Dendritic cell treated with granulocyte-macrophage colony-stimulating factor and Interleukin-4, amounts not matched to agents 40 ng/mL and 50 ng/mL, for 4 days (primary cell): Measurements from ENCODE around the gene FAU.
A peak's percentile ranks its signal among the peaks of the same experiment; 100 is the strongest.

Experiments
- H3K27ac Mint-ChIP-seq: one replicate; pipeline ENCODE4 v1.8.0; 2022; ENCODE audit warnings: mild to moderate bottlenecking, mixed read lengths
- H3K27me3 Mint-ChIP-seq: one replicate; pipeline ENCODE4 v1.8.0; 2022; ENCODE audit warnings: mild to moderate bottlenecking, mixed read lengths
- H3K36me3 Mint-ChIP-seq: one replicate; pipeline ENCODE4 v1.8.0; 2022; ENCODE audit warnings: low read depth, mixed read lengths
- H3K4me1 Mint-ChIP-seq: one replicate; pipeline ENCODE4 v1.8.0; 2022; ENCODE audit warnings: low read depth, mixed read lengths
- H3K4me3 Mint-ChIP-seq: one replicate; pipeline ENCODE4 v1.8.0; 2022; ENCODE audit warnings: mild to moderate bottlenecking, moderate library complexity, mixed read lengths
- H3K9me3 Mint-ChIP-seq: one replicate; pipeline ENCODE4 v1.8.0; 2022; ENCODE audit warnings: mixed read lengths
- intact Hi-C: fragments of 100-400 bp; cut with micrococcal nuclease; formaldehyde crosslinking; loops from one replicate; pipeline ENCODE4 v1.15.0; 2022

The FAU gene

DNA sequence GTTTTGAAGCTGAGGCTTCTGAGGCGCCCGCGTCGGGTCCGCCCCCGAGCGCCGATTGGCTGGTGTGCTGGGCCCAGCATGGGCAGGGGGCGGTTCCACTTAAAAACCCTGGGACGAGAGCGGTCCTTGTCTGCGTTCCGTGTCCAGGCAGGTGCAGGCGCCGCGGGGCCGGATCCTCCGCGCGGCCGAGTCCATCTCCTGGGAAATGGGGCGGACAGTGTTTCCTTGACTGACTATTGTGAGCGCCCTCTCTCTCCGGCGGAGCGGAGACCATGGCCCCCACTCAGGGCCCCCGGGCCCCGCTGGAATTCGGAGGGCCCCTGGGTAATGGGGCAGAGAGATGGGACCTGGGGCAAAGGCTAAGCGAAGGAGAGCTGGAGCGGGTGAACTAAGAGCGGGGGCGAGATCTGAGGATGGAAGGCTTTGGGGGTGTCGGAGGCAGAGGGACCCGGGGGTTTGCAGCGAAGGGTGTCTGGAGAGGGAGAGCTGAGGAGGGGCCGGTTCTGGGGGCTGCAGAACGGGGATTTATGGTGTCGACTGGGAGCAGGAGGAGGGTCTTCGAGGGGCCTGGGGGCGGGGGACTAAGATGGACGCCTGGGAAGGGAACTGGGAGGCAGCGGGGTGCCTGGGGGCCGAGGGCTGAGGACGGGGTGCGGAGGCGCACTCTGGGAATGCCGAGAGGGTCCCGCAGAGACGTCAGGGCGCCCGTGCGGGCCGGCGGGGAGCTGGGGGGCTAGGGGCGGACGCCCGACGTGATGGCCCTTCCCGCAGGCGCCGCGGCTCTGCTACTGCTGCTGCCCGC, 10.0 kb downstream of the FAU start, which contains the start of gene TM7SF2:
Gene TM7SF2 (plus strand): TSS at position 129 of the 802 bp plus-strand sequence. CDS start 144 bp downstream, at position 273.
- Mint-ChIP-seq H3K27ac (peak within 1 kb of the TSS; percentile 86), H3K27me3 (peaks cover 26% of the 10 kb centered on the region), H3K36me3 (peaks cover 43% of the 10 kb centered on the region)

DNA sequence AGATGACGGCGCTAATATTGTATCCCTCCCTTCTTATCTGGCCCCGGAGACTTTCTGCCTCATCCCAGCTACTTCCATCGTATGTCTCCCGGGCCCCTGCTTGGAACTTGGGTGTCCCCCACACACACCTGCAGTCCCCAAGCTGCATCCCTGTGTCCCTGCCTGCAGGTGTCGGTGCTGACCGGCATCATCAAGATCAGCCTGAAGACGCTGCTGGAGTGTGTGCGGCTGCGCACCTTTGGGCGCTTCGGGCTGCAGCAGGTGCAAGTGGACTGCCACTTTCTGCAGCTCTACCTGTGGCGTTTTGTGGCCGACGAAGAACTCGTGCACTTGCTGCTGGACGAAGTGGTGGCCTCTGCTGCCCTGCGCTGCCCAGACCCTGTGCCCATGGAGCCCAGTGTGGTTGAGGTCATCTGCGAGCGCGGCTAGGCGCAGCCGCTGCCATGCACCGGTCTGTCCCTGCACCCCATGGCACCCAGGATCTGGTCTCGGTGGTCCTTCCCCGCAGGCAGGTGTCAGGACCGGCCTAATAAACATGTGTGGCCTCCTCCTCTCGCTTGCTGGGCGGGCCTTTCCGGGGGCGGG, 10.7 kb downstream of the FAU start:
- H3K36me3 Mint-ChIP-seq, result peaks cover 50% of the 10 kb centered on the region
- H3K9me3 Mint-ChIP-seq, result no peaks in the 10 kb centered on the region
- H3K4me1 Mint-ChIP-seq, result peaks cover 50% of the 10 kb centered on the region
- intact Hi-C loops, result loop anchor here (10.0 kb wide), 2 partner anchors 144 to 196 kb away; partner anchors contain the start of gene ATG2A
- peaks cover 26% of the 10 kb centered on the region for H3K27me3 Mint-ChIP-seq
- H3K4me3 Mint-ChIP-seq, result peak overlapping the region; percentile 91
- H3K27ac Mint-ChIP-seq, result peak overlapping the region; percentile 86

More for the DNA sequence above, 10.0 kb downstream of the FAU start, which contains the start of gene TM7SF2:
- intact Hi-C loops, result loop anchor here (10.0 kb wide), 2 partner anchors 143 to 197 kb away; partner anchors contain the start of gene ATG2A
- Mint-ChIP-seq H3K9me3 (no peaks in the 10 kb centered on the region), H3K4me3 (peak within 1 kb of the TSS; percentile 91), H3K4me1 (peaks cover 49% of the 10 kb centered on the region)

DNA sequence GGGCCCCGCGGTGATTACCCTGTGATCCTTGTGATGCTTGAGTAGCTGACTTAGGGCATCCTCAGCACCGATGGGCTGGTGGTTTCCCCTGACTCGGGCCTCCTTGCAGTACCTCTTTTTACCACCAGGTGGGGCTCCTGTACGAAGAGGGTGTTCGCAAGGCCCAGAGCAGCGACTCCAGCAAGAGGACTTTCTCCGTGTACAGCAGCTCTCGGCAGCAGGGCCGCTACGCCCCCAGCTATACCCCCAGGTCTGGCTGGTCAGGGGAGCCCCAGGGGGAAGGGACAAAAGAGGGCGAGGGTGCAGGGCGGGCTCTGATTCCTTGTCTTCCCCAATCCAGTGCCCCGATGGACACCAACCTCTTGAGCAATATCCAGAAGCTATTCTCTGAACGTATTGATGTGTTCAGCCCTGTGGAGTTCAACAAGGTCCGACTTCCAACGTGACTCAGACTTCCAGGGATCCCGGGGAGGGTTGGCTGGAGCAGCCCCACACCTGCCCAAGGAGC, 11.5 kb downstream of the FAU start:
- intact Hi-C loops, result loop anchor here (10.0 kb wide), 2 partner anchors 144 to 196 kb away; partner anchors contain the start of gene ATG2A
- Mint-ChIP-seq H3K27me3 (peaks cover 26% of the 10 kb centered on the region), H3K27ac (peak overlapping the region; percentile 40), H3K36me3 (peaks cover 52% of the 10 kb centered on the region), H3K4me1 (peaks cover 42% of the 10 kb centered on the region), H3K4me3 (no peak overlapping the region), H3K9me3 (no peaks in the 10 kb centered on the region)

DNA sequence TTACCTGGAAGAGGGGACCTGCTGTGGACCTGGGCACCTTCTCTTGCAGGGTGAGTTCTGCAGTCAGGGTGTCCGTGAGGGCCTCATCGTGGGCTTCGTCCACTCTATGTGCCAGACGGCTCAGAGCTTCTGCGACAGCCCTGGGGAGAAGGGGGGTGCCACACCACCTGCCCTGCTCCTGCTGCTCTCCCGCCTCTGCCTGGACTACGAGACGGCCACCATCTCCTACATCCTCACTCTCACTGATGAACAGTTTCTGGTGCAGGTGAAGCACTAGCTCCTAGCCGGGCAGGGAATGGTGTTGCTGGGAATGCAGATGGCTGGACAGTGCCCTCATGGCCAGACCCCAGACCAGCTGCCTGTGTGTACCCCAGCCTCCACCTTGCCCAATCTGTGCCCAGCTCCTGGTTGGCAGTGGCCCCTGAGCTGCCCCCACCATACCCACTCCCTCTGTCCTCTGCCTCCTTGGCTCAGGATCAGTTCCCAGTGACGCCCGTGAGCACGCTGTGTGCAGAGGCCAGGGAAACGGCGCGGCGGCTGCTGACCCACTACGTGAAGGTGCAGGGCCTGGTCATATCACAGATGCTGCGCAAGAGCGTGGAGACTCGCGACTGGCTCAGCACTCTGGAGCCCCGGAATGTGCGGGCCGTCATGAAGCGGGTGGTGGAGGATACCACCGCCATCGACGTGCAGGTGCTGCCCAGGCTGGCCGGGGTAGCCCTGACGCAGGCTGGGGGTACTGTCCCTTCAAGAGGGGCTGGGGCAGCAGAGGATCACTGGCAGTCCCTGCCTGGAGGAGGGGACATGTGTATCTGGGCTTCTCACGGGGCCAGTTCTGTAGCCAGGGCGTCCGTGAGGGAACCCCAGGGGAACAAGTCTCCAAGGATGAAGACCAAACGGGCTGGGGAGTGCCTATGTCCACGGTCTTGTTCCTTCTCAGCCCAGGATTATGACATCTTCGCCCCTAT, 12.4 kb downstream of the FAU start:
- peaks cover 26% of the 10 kb centered on the region for H3K27me3 Mint-ChIP-seq
- no peak overlapping the region for H3K4me3 Mint-ChIP-seq
- intact Hi-C loops, result loop anchor here (10.0 kb wide), 2 partner anchors 145 to 195 kb away; partner anchors contain the start of gene ATG2A
- H3K27ac Mint-ChIP-seq, result no peak overlapping the region
- H3K9me3 Mint-ChIP-seq, result no peaks in the 10 kb centered on the region
- peaks cover 39% of the 10 kb centered on the region for H3K4me1 Mint-ChIP-seq
- H3K36me3 Mint-ChIP-seq, result peaks cover 56% of the 10 kb centered on the region

DNA sequence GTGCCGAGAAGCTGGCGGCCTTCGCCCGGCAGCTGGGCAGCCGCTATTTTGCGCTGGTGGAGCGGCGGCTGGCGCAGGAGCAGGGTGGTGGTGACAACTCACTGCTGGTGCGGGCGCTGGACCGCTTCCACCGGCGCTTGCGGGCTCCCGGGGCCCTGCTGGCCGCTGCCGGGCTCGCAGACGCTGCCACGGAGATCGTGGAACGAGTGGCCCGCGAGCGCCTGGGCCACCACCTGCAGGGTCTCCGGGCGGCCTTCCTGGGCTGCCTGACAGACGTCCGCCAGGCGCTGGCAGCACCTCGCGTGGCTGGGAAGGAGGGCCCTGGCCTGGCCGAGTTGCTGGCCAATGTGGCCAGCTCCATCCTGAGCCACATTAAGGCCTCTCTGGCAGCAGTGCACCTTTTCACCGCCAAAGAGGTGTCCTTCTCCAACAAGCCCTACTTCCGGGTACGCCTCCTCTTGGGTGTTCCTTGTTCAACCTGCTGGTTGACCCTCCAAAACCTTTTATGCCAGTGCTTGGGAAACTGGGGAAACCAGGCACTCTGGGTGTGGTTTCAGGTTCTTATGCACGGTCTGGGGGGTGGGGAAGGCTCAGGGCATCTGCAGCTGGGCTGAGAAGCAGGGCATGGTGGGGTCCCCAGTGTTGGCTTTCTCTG, 13.3 kb downstream of the FAU start:
- Mint-ChIP-seq H3K27me3 (peaks cover 16% of the 10 kb centered on the region), H3K36me3 (peaks cover 58% of the 10 kb centered on the region), H3K4me1 (peaks cover 39% of the 10 kb centered on the region), H3K9me3 (no peaks in the 10 kb centered on the region), H3K27ac (no peak overlapping the region), H3K4me3 (no peak overlapping the region)
- intact Hi-C loops, result no loop called here

DNA sequence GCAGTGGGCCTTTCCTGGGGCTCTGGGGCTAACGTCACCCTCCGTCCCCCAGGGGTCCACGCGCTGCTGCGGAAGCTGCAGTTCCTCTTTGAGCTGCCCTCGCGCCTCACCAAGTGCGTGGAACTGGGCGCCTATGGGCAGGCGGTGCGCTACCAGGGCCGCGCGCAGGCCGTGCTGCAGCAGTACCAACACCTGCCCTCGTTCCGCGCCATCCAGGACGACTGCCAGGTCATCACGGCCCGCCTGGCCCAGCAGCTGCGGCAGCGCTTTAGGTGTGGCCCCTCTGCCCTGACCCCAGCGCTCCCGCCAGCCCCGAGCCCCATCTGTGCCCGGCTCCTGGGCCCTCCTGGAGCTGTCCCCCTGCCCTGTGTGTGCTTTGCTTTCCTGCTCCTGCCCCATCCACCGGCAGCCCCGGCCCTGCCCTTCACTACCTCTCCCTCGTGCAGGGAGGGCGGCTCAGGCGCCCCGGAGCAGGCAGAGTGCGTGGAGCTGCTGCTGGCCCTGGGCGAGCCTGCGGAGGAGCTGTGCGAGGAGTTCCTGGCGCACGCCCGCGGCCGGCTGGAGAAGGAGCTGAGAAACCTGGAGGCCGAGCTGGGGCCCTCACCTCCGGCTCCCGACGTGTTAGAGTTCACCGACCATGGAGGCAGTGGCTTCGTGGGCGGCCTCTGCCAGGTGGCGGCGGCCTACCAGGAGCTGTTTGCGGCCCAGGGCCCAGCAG, 14.0 kb downstream of the FAU start:
- Mint-ChIP-seq H3K9me3 (no peaks in the 10 kb centered on the region), H3K4me1 (peaks cover 32% of the 10 kb centered on the region), H3K27me3 (peaks cover 9% of the 10 kb centered on the region), H3K4me3 (no peak overlapping the region), H3K36me3 (peaks cover 58% of the 10 kb centered on the region), H3K27ac (no peak overlapping the region)
- intact Hi-C loops, result no loop called here

DNA sequence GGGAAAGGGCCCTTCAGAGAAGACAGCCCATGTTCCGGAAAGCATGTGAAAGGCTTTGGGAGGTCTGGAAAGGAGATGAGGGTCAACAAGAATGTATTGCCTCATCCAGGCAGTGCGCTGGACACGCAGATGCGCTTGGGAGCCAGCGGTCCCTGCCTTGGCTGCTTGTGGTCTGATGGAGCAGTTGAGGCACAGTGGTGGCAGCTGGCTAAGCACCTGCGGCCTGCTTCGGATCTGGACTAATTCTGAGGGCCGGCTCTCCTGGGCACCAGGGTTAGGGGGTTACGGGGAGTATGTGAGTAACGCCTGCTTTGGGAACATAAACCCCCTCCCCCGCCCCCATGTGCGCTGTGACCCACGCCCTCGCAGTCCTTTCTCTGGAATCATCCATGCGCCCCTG, 14.9 kb downstream of the FAU start:
- H3K27me3 Mint-ChIP-seq, result peaks cover 4% of the 10 kb centered on the region
- no peak overlapping the region for H3K4me3 Mint-ChIP-seq
- intact Hi-C loops, result no loop called here
- H3K9me3 Mint-ChIP-seq, result no peaks in the 10 kb centered on the region
- peaks cover 58% of the 10 kb centered on the region for H3K36me3 Mint-ChIP-seq
- H3K27ac Mint-ChIP-seq, result no peak overlapping the region
- H3K4me1 Mint-ChIP-seq, result peaks cover 25% of the 10 kb centered on the region

DNA sequence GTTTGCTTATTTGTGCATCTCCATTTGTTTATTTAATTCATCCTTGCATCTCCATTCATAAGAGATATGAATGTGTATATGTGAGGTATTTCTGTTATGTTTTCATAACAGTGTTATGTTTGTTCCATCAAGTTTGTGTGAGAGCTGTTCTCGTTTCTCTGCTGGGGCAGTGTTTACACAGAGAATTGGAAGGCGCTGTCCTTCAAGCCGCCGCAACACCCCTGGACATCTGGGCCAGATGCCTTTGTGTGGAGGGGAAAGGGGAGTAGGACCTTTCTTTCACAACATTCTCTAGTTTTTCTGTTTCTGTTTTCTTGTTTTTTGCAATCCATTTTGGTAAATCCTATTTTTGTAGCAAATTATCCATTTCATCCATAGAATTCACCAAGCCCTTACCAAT, 17.3 kb downstream of the FAU start:
- Mint-ChIP-seq H3K27ac (no peak overlapping the region), H3K9me3 (no peaks in the 10 kb centered on the region), H3K4me1 (peaks cover 6% of the 10 kb centered on the region), H3K4me3 (no peak overlapping the region), H3K36me3 (peaks cover 52% of the 10 kb centered on the region), H3K27me3 (no peaks in the 10 kb centered on the region)
- intact Hi-C loops, result no loop called here

DNA sequence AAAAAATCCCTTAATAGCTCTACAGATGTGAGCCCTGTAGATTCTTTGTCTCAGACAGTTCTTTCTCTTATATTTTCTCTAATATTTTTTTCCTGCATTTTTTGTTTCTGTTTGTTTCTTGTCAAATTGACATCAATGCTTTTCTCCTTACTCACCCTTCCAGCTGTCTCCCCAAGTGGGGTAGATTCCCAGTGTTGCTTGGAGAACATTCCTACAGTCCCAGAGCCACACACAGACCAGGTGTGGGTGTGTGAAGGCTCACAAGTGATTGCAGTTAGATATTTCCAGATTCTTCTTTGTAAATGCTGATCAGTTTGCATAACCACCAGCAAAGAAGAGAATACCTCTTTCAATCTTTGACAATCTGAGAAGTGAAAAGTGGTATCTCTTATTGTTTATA, 18.5 kb downstream of the FAU start:
- no peak overlapping the region for H3K27ac Mint-ChIP-seq
- peaks cover 13% of the 10 kb centered on the region for H3K4me1 Mint-ChIP-seq
- intact Hi-C loops, result no loop called here
- H3K36me3 Mint-ChIP-seq, result peaks cover 48% of the 10 kb centered on the region
- H3K27me3 Mint-ChIP-seq, result no peaks in the 10 kb centered on the region
- no peak overlapping the region for H3K4me3 Mint-ChIP-seq
- no peaks in the 10 kb centered on the region for H3K9me3 Mint-ChIP-seq

DNA sequence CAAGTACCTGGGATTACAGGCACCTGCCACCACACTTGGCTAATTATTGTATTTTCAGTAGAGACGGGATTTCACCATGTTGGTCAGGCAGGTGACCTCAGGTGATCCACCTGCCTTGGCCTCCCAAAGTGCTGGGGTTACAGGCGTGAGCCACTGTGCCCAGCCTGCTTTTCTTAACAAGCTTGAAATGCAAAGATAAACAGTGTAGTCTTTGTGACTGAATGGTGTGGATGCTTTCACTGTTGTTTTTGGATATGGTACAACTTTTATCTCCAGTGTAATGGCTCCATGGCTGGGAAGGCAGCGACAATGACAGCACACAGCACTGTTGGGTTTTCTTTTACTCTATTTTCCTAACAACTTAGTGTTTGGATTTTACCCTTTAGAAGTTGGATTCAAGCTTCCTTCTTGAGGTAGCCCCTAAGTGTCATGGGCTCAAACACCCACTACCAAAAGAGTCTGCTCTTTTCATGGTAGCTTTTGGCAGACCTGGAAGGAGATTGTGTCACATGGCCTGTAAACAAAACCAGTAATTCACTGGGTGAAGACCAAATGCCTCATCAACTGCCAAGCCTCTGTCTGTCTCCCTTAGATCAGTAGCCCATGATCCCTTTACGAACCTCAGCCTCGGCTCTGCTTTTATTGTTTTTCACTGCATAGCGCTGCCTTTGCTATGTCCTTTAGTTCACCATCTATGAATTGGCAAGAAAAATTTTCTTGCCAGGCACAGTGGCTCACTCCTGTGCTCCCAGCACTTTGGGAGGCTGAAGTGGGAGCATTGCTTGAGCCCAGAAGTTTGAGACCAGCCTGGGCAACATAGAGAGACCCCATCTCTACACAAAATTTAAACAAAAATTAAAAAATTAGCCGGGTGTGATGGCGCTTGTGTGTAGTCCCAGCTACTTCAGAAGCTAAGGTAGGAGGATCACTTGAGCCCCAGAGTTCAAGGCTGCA, 19.5 kb downstream of the FAU start:
- Mint-ChIP-seq H3K36me3 (peaks cover 44% of the 10 kb centered on the region), H3K27ac (no peak overlapping the region), H3K9me3 (no peaks in the 10 kb centered on the region), H3K4me1 (peaks cover 13% of the 10 kb centered on the region), H3K27me3 (no peaks in the 10 kb centered on the region), H3K4me3 (no peak overlapping the region)
- intact Hi-C loops, result no loop called here

DNA sequence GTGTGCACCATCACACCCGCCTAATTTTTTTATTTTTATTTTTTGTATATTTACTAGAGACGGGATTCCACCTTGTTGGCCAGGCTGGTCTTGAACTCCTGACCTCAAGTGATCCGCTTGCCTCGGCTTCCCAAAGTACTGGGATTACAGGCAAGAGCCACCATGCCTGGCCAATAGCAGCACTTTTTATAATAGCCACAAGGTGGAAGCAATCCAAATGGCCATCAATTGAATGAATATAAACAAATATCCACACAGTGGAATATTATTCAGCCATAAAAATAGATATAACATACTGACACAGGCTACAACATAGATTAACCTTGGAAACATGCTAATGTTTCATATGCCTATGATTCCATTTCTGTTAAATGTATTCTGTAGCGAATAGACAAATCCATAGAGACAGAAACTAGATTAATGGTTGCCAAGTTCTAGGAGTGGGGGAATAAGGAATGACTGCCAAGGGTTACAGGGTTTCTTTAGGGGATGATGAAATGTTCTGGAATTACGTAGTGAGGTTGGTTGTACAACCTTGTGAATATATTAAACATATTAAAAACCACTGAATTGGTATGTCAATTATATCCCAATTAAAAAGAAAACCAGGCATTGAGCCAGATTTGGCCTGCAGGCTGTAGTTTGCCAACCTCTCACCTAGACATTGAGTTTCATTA, 21.1 kb downstream of the FAU start:
- H3K4me3 Mint-ChIP-seq, result no peak overlapping the region
- H3K36me3 Mint-ChIP-seq, result peaks cover 27% of the 10 kb centered on the region
- H3K9me3 Mint-ChIP-seq, result no peaks in the 10 kb centered on the region
- peaks cover 14% of the 10 kb centered on the region for H3K4me1 Mint-ChIP-seq
- H3K27me3 Mint-ChIP-seq, result no peaks in the 10 kb centered on the region
- intact Hi-C loops, result no loop called here
- H3K27ac Mint-ChIP-seq, result no peak overlapping the region
